Measurements from ENCODE around the gene FKBP5.

- TF ChIP-seq TAF1 (IDR thresholded peaks at IDR 0.05; ENCODE audit: borderline replicate concordance, low read depth, low read length) (no peak), POLR2A (IDR thresholded peaks at IDR 0.05; ENCODE audit: low read depth, low read length) (no peak), POLR2AphosphoS5 (IDR thresholded peaks at IDR 0.05; ENCODE audit: low read depth, low read length) (no peak)
Measured at GRCh38 chr6:35587167-35587566, 101.5 kb downstream of the FKBP5 start.

All from GM12892 (cell line).